HG02943 (cell line): ENCODE data around the gene DEPDC7.
"Not testable (repeated sequence)": the region's sequence is repeated elsewhere in the genome, so short reads cannot be mapped to it uniquely, and the experiment has no call there.

Source experiments
- ATAC-seq: cut with Tn5 transposase; IDR thresholded peaks from one replicate; pipeline ENCODE4 v1.9.1; 2021; ENCODE audit warnings: mild to moderate bottlenecking, low read depth, moderate library complexity; ENCODE audit not compliant: unreplicated experiment

DEPDC7 gene

GRCh38 chr11:33015621-33016551 is at the start of gene DEPDC7:
DEPDC7 (plus strand) TSS chr11:33015878; CDS start chr11:33015956, 78 bp downstream.
- ATAC-seq = peak; percentile 66

- ATAC-seq = no peak
These were observed 47.1 kb upstream of the DEPDC7 start for GRCh38 chr11:32968541-32968940.

GRCh38 chr11:32972233-32972632 is 43.4 kb upstream of the DEPDC7 start:
- not testable (repeated sequence) for ATAC-seq

GRCh38 chr11:32972781-32973180 is 42.9 kb upstream of the DEPDC7 start:
- ATAC-seq = no peak

- no peak for ATAC-seq
These were observed 33.1 kb upstream of the DEPDC7 start for GRCh38 chr11:32982626-32983025.

GRCh38 chr11:32983506-32983905 is 32.2 kb upstream of the DEPDC7 start:
- ATAC-seq = no peak

GRCh38 chr11:32985600-32985999 is 30.1 kb upstream of the DEPDC7 start:
- no peak for ATAC-seq

GRCh38 chr11:32987851-32988250 is 27.8 kb upstream of the DEPDC7 start:
- ATAC-seq = no peak

- ATAC-seq = no peak
These were observed 25.2 kb upstream of the DEPDC7 start for GRCh38 chr11:32990481-32990880.

GRCh38 chr11:32991427-32991826 is 24.3 kb upstream of the DEPDC7 start:
- no peak for ATAC-seq

- no peak for ATAC-seq
These were observed 23.8 kb upstream of the DEPDC7 start for GRCh38 chr11:32991898-32992297.

GRCh38 chr11:33000181-33000580 is 15.5 kb upstream of the DEPDC7 start:
- no peak for ATAC-seq

GRCh38 chr11:33001281-33001680 is 14.4 kb upstream of the DEPDC7 start:
- ATAC-seq = no peak

GRCh38 chr11:33001751-33002542 is 13.7 kb upstream of the DEPDC7 start:
- ATAC-seq = no peak

GRCh38 chr11:33005175-33005574 is 10.5 kb upstream of the DEPDC7 start:
- ATAC-seq = no peak

GRCh38 chr11:33006010-33006409 is 9.7 kb upstream of the DEPDC7 start:
- ATAC-seq = no peak

GRCh38 chr11:33013755-33014154 is 1.9 kb upstream of the DEPDC7 start:
- ATAC-seq = no peak

GRCh38 chr11:33016654-33017053 is 976 bp downstream of the DEPDC7 start:
- ATAC-seq = no peak

- ATAC-seq = no peak
These were observed 1.8 kb downstream of the DEPDC7 start for GRCh38 chr11:33017478-33017877.

GRCh38 chr11:33017965-33018364 is 2.3 kb downstream of the DEPDC7 start:
- no peak for ATAC-seq

- no peak for ATAC-seq
These were observed 3.2 kb downstream of the DEPDC7 start for GRCh38 chr11:33018840-33019239.
